H9 (cell line): ENCODE data around the gene B3GNT9. TPM values are rescaled to one million over a fixed set of nuclear protein-coding genes. Genes with fewer than 3 reads are reported as not detected.
A peak's percentile ranks its signal among the peaks of the same experiment; 100 is the strongest.

ENCODE experiments used
- DNase-seq: peaks from one replicate; pipeline ENCODE4 v3.0.0-alpha.2; 2017
- H2AFZ ChIP-seq: one replicate; pipeline ENCODE4 v1.6.1; 2013; ENCODE audit warnings: mild to moderate bottlenecking, low read length, control low read depth, moderate library complexity
- H2AK5ac ChIP-seq: 2 replicates; pipeline ENCODE4 v1.6.1; 2013; ENCODE audit warnings: low read length, control low read depth, mixed read lengths; ENCODE audit not compliant: insufficient read length
- H2BK120ac ChIP-seq: one replicate; pipeline ENCODE4 v1.6.1; 2013; ENCODE audit warnings: low read depth, mild to moderate bottlenecking, low read length, control low read depth, inconsistent platforms; ENCODE audit not compliant: poor library complexity, severe bottlenecking
- H2BK12ac ChIP-seq: 2 replicates; pipeline ENCODE4 v1.6.1; 2013; ENCODE audit warnings: low read length, control low read depth, mixed read lengths, low read depth; ENCODE audit not compliant: insufficient read length
- H2BK15ac ChIP-seq: 2 replicates; pipeline ENCODE4 v1.6.1; 2013; ENCODE audit warnings: low read depth, low read length, control low read depth
- H2BK20ac ChIP-seq: one replicate; pipeline ENCODE4 v1.6.1; 2013; ENCODE audit warnings: low read depth, mild to moderate bottlenecking, low read length, control low read depth, inconsistent platforms; ENCODE audit not compliant: poor library complexity, severe bottlenecking
- H2BK5ac ChIP-seq: 2 replicates; pipeline ENCODE4 v1.6.1; 2013; ENCODE audit warnings: low read length, control low read depth, mixed read lengths; ENCODE audit not compliant: insufficient read length
- H3K14ac ChIP-seq: 2 replicates; pipeline ENCODE4 v1.6.1; 2013; ENCODE audit warnings: low read length, control low read depth; ENCODE audit not compliant: insufficient read depth
- H3K18ac ChIP-seq: 2 replicates; pipeline ENCODE4 v1.6.1; 2013; ENCODE audit warnings: low read depth, mild to moderate bottlenecking, mixed read lengths, low read length, control low read depth; ENCODE audit not compliant: insufficient read length
- H3K23ac ChIP-seq: 2 replicates; pipeline ENCODE4 v1.6.1; 2013; ENCODE audit warnings: low read length, control low read depth, mixed read lengths, low read depth; ENCODE audit not compliant: insufficient read length
- H3K23me2 ChIP-seq: 2 replicates; pipeline ENCODE4 v1.6.1; 2013; ENCODE audit warnings: low read depth, mild to moderate bottlenecking, mixed read lengths, low read length, control low read depth; ENCODE audit not compliant: insufficient read length, poor library complexity, severe bottlenecking
- H3K27ac ChIP-seq: 2 replicates; pipeline ENCODE4 v1.5.1; 2013; ENCODE audit warnings: low read length, control low read depth, mixed read lengths, low read depth; ENCODE audit not compliant: insufficient read length
- H3K27me3 ChIP-seq: 2 replicates; pipeline ENCODE4 v1.6.1; 2013; ENCODE audit warnings: low read length, control low read depth, inconsistent platforms; ENCODE audit not compliant: insufficient read depth
- H3K4ac ChIP-seq: 2 replicates; pipeline ENCODE4 v1.6.1; 2013; ENCODE audit warnings: low read depth, mild to moderate bottlenecking, control low read depth, inconsistent platforms, low read length, moderate library complexity
- H3K4me1 ChIP-seq: 2 replicates; pipeline ENCODE4 v1.6.1; 2013; ENCODE audit warnings: low read length, control low read depth, inconsistent platforms; ENCODE audit not compliant: insufficient read depth
- H3K4me2 ChIP-seq: 2 replicates; pipeline ENCODE4 v1.6.1; 2013; ENCODE audit warnings: low read length, control low read depth, mixed read lengths; ENCODE audit not compliant: insufficient read length, insufficient read depth
- H3K56ac ChIP-seq: 2 replicates; pipeline ENCODE4 v1.6.1; 2013; ENCODE audit warnings: low read depth, mild to moderate bottlenecking, mixed read lengths, low read length, control low read depth; ENCODE audit not compliant: insufficient read length
- H3K79me1 ChIP-seq: 2 replicates; pipeline ENCODE4 v1.6.1; 2013; ENCODE audit warnings: low read depth, mild to moderate bottlenecking, moderate library complexity, low read length, control low read depth, inconsistent platforms; ENCODE audit not compliant: insufficient read depth, poor library complexity, severe bottlenecking
- H3K79me2 ChIP-seq: 2 replicates; pipeline ENCODE4 v1.6.1; 2013; ENCODE audit warnings: low read length, control low read depth, inconsistent platforms; ENCODE audit not compliant: insufficient read depth
- H3K9ac ChIP-seq: 2 replicates; pipeline ENCODE4 v1.6.1; 2013; ENCODE audit warnings: low read length, control low read depth, mixed read lengths; ENCODE audit not compliant: insufficient read length; ENCODE audit errors: extremely low read depth
- H3K9me3 ChIP-seq: one replicate; pipeline ENCODE4 v1.6.1; 2013; ENCODE audit warnings: low read depth, low read length, inconsistent platforms; ENCODE audit not compliant: control insufficient read depth
- H3T11ph ChIP-seq: one replicate; pipeline ENCODE4 v1.6.1; 2013; ENCODE audit warnings: mild to moderate bottlenecking, low read length, control low read depth, inconsistent platforms
- H4K20me1 ChIP-seq: one replicate; pipeline ENCODE4 v1.6.1; 2013; ENCODE audit not compliant: control insufficient read depth, insufficient read length, insufficient read depth
- H4K5ac ChIP-seq: 2 replicates; pipeline ENCODE4 v1.6.1; 2013; ENCODE audit warnings: low read depth, mild to moderate bottlenecking, mixed read lengths, low read length, control low read depth; ENCODE audit not compliant: insufficient read length
- H4K8ac ChIP-seq: replicated peaks from 2 replicates; pipeline ENCODE4 v1.6.1; 2013; ENCODE audit warnings: low read length, control low read depth, mixed read lengths, low read depth; ENCODE audit not compliant: insufficient read length
- H4K91ac ChIP-seq: 2 replicates; pipeline ENCODE4 v1.6.1; 2013; ENCODE audit warnings: low read depth, mild to moderate bottlenecking, moderate library complexity, mixed read lengths, low read length, control low read depth; ENCODE audit not compliant: insufficient read length
- H3K27ac Mint-ChIP-seq, 3 experiments: 2 replicates in 2 of 3; 3 replicates in 1 of 3; pipeline ENCODE4 v1.8.0; 2020 to 2021; ENCODE audit warnings: mixed read lengths in 3 of 3, mild to moderate bottlenecking in 1 of 3, moderate library complexity in 1 of 3
- H3K27me3 Mint-ChIP-seq: 2 replicates; pipeline ENCODE4 v1.8.0; 2021; ENCODE audit warnings: low read depth, mild to moderate bottlenecking, moderate library complexity, mixed read lengths
- H3K36me3 Mint-ChIP-seq, 3 experiments: 2 replicates in 2 of 3; 3 replicates in 1 of 3; pipeline ENCODE4 v1.8.0; 2020 to 2021; ENCODE audit warnings: low read depth in 3 of 3, mixed read lengths in 3 of 3; ENCODE audit not compliant: insufficient read depth in 1 of 3
- H3K4me1 Mint-ChIP-seq, 2 experiments: 2 replicates each; pipeline ENCODE4 v1.8.0; 2020; ENCODE audit warnings: mixed read lengths in 2 of 2
- H3K4me3 Mint-ChIP-seq, 2 experiments: 2 replicates in 1 of 2; 3 replicates in 1 of 2; pipeline ENCODE4 v1.8.0; 2020 to 2021; ENCODE audit warnings: mild to moderate bottlenecking in 2 of 2, mixed read lengths in 2 of 2, moderate library complexity in 1 of 2
- H3K9me3 Mint-ChIP-seq, 2 experiments: 2 replicates in 1 of 2; 3 replicates in 1 of 2; pipeline ENCODE4 v1.8.0; 2020; ENCODE audit warnings: mild to moderate bottlenecking in 2 of 2, mixed read lengths in 2 of 2, moderate library complexity in 1 of 2
- CTCF ChIP-seq: fragments of 200-600 bp; sonication (generic); conservative IDR thresholded peaks from 3 replicates; pipeline ENCODE4 v1.8.0; 2021; ENCODE audit warnings: antibody characterized with exemption, mild to moderate bottlenecking
- WGBS: extraction: QIAGEN DNeasy Blood & Tissue Kit; methylation state at CpG from one replicate; pipeline ENCODE4 v1.1.7; 2013; ENCODE audit warnings: missing lambda C conversion rate, low lambda C conversion rate, mixed read lengths; ENCODE audit not compliant: insufficient read length; ENCODE audit errors: extremely low coverage; 5-methylcytosine and 5-hydroxymethylcytosine counted together
- total RNA-seq: library from RNA; stranded (reverse); gene quantifications from 2 replicates; pipeline ENCODE4 v1.2.1, GENCODE V29; 2021

Gene B3GNT9
- total RNA-seq, 1 experiment from 2014 or later: 11.2 TPM

- peaks cover 16 to 21% of the 10 kb centered on the region in 2 experiments for H3K4me1 Mint-ChIP-seq
Observed at GRCh38 chr16:67185651-67186134, 34.9 kb upstream of the B3GNT9 start.

More at GRCh38 chr16:67185651-67186134, 34.9 kb upstream of the B3GNT9 start:
- Histone ChIP-seq H3K4me1 (peaks cover 6% of the 10 kb centered on the region; the same call in 1 of the 2 replicates), H4K20me1 (no peaks in the 10 kb centered on the region), H3K23me2 (peaks cover 12% of the 10 kb centered on the region), H4K91ac (no peak overlapping the region), H2BK20ac (no peak overlapping the region), H3K27me3 (peaks cover 4% of the 10 kb centered on the region), H3K79me1 (no peaks in the 10 kb centered on the region), H3K9ac (no peak overlapping the region), H2AK5ac (no peak overlapping the region), H3K4me2 (peak overlapping the region; percentile 1), H3K14ac (no peak overlapping the region), H3K18ac (no peak overlapping the region), H2BK12ac (no peak overlapping the region), H2BK5ac (no peak overlapping the region), H4K8ac (no peak overlapping the region), H3K56ac (no peak overlapping the region), H2BK120ac (no peak overlapping the region), H4K5ac (no peak overlapping the region), H2BK15ac (no peak overlapping the region), H3K9me3 (no peaks in the 10 kb centered on the region), H3K79me2 (no peaks in the 10 kb centered on the region), H3K4ac (no peak overlapping the region), H2AFZ (no peak overlapping the region), H3K27ac (no peak overlapping the region), H3K23ac (no peak overlapping the region), H3T11ph (no peak overlapping the region)
- no peaks in the 10 kb centered on the region; a peak in 1 of 5 replicates for H3K9me3 Mint-ChIP-seq
- peaks cover 29% of the 10 kb centered on the region for H3K27me3 Mint-ChIP-seq
- H3K27ac Mint-ChIP-seq: no peak overlapping the region
- WGBS: no CpG with 5 or more reads among the region's 12 CpGs
- no peak for DNase-seq
- H3K36me3 Mint-ChIP-seq: no peaks in the 10 kb centered on the region
- H3K4me3 Mint-ChIP-seq: peak overlapping the region in 1 of 2 experiments; percentile 81; a peak in 2 of 5 replicates
- TF ChIP-seq CTCF: no peak
